ENCODE results near the gene MCHR1. TPM values are rescaled to one million over a fixed set of nuclear protein-coding genes. Genes with fewer than 3 reads are reported as not detected.
"Not testable (repeated sequence)": the region's sequence is repeated elsewhere in the genome, so short reads cannot be mapped to it uniquely, and the experiment has no call there.

MCHR1 gene
- total RNA-seq, 3 donors from 2014 or later, result not detected

DNA sequence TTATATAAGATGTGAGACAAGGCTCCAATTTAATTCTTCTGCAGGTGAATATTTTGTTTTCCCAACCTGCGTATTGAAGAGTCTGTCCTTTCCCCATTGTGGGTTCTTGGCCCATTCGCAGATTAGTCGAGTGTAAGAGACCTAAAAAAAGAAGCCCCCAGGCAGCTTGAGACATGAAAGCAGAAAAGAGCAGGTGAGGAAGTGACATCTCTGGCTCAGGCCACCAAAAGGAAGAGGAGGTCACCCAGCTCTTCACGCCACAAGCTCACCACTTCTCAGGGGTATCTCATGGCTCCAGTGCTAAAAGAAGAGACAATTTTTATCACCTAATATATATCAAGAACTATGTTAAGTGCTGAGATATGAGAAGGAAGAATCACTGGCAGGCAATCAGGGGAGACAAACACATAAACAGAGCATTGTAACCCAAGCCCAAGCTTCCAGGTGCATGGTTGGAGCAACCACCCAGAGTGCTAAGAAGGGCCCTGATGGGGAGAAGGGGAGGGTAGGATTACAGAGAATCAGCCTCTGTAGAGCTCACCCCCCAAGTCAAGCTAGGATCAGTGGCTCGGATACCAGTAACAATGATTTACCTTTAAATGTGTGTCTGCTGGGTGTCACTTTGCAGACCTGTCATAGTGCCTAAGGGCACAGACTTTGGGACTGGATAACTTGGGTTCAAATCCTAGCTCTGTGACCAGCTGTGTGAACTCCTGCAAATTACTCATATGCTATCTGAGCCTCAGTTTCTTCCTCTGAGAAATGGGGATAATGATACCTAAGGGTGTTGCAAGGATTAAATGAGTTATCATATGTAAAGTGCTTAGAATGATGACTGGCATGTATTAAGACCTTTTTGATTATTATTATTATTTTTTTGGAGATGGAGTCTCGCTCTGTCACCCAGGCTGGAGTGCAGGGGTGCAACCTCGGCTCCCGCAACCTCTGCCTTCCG is 39.2 kb downstream of the MCHR1 start:
- no peaks in the 10 kb centered on the region for H3K36me3 ChIP-seq
- H3K9me3 ChIP-seq, result no peaks in the 10 kb centered on the region
- H3K4me1 ChIP-seq, result no peaks in the 10 kb centered on the region
- no peaks in the 10 kb centered on the region for H3K27me3 ChIP-seq
- DNase-seq (ENCODE audit: low spot score in 2 of 2), result no peak
- no peak overlapping the region for H3K4me3 ChIP-seq
- intact Hi-C loops (cut with DNase I; ENCODE audit: low total_unique reads), result no loop called here
- no peak overlapping the region for H3K27ac ChIP-seq
- no peak for TF ChIP-seq POLR2A (IDR thresholded peaks at IDR 0.05)
- TF ChIP-seq, protein P1, sequence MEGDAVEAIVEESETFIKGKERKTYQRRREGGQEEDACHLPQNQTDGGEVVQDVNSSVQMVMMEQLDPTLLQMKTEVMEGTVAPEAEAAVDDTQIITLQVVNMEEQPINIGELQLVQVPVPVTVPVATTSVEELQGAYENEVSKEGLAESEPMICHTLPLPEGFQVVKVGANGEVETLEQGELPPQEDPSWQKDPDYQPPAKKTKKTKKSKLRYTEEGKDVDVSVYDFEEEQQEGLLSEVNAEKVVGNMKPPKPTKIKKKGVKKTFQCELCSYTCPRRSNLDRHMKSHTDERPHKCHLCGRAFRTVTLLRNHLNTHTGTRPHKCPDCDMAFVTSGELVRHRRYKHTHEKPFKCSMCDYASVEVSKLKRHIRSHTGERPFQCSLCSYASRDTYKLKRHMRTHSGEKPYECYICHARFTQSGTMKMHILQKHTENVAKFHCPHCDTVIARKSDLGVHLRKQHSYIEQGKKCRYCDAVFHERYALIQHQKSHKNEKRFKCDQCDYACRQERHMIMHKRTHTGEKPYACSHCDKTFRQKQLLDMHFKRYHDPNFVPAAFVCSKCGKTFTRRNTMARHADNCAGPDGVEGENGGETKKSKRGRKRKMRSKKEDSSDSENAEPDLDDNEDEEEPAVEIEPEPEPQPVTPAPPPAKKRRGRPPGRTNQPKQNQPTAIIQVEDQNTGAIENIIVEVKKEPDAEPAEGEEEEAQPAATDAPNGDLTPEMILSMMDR (IDR thresholded peaks at IDR 0.05), result no peak
- no peak for TF ChIP-seq POLR2AphosphoS5 (IDR thresholded peaks at IDR 0.05)

DNA sequence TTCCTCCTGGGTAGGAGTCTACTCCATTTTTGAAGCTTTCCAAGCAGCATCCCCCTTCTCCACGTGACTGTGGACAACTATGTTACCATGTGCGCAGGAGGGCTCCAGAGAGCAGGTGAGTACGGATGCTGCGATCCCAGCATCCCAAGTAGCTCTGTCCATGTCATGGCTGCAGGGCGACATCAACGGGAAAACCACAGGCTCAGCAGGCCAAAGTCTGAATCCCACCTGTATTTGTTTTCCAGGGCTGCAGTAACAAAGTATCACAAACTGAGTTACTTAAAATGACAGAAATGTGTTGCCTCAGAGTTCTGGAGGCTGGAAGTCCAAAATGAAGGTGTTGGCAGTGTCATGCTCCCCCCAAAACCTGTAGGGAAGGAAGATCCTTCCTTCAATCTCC is 40.3 kb downstream of the MCHR1 start:
- intact Hi-C loops (cut with DNase I; ENCODE audit: low total_unique reads), result no loop called here
- H3K9me3 ChIP-seq, result no peaks in the 10 kb centered on the region
- DNase-seq (ENCODE audit: low spot score in 2 of 2), result no peak
- TF ChIP-seq POLR2AphosphoS5 (IDR thresholded peaks at IDR 0.05) (no peak), POLR2A (IDR thresholded peaks at IDR 0.05) (no peak)
- TF ChIP-seq, protein P1 (IDR thresholded peaks at IDR 0.05), result no peak
- H3K27me3 ChIP-seq, result no peaks in the 10 kb centered on the region
- no peak overlapping the region for H3K4me3 ChIP-seq
- no peaks in the 10 kb centered on the region for H3K36me3 ChIP-seq
- H3K27ac ChIP-seq, result no peak overlapping the region
- no peaks in the 10 kb centered on the region for H3K4me1 ChIP-seq

DNA sequence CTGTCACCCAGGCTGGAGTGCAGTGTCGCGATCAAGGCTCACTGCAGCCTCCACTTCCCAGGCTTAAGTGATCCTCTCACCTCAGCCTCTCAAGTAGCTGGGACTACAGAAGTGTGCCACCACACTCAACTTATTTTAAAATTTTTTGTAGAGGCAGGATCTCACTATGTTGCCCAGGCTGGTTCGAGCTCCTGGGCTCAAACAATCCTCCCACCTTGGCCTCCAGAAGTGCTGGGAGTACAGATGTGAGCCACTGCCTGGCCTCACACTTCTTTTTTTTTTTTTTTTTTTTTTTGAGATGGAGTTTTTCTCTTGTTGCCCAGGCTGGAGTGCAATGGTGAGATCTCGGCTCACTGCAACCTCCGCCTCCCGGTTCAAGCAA is 40.9 kb downstream of the MCHR1 start:
- H3K9me3 ChIP-seq; H3K36me3 ChIP-seq; H3K27me3 ChIP-seq; H3K4me3 ChIP-seq; DNase-seq (ENCODE audit: low spot score in 2 of 2); H3K4me1 ChIP-seq; intact Hi-C loops (cut with DNase I; ENCODE audit: low total_unique reads); H3K27ac ChIP-seq: not testable (repeated sequence)

DNA sequence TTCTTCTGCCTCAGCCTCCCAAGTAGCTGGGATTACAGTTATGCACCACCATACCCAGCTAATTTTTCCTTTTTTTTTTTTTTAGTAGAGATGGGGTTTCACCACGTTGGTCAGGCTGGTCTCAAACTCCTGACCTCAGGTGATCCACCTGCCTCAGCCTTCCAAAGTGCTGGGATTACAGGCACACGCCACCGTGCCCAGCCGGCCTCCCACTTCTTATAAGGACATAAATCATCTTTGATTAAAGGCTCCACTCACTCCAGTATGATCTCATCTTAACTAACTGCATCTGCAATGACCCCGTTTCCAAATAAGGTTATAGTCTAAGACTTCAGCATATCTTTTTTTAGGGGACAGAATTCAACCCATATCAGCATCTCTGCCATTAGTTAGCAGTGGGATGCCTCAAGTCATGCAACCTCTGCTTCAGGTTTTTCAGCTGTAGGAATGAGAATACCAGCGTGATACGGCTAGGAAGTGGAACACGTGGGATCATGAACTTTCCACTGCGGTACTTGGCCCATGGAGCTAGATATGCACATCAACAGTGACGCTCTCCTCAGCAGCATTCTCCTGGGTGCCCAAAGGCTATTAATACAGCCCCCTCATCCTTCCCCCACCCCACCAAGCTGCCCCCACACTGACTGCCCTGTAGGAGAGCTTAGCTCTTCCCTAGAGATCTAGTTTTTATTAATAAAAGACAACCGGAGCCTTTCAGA is 41.4 kb downstream of the MCHR1 start:
- intact Hi-C loops (cut with DNase I; ENCODE audit: low total_unique reads), result no loop called here
- H3K27ac ChIP-seq, result peak overlapping the region in 1 of 2 donors; percentile 25
- TF ChIP-seq, protein P1 (IDR thresholded peaks at IDR 0.05), result no peak
- TF ChIP-seq POLR2AphosphoS5 (IDR thresholded peaks at IDR 0.05) (no peak), POLR2A (IDR thresholded peaks at IDR 0.05) (no peak)
- H3K9me3 ChIP-seq, result no peaks in the 10 kb centered on the region
- no peak overlapping the region for H3K4me3 ChIP-seq
- H3K27me3 ChIP-seq, result no peaks in the 10 kb centered on the region
- no peaks in the 10 kb centered on the region for H3K4me1 ChIP-seq
- no peak for DNase-seq (ENCODE audit: low spot score in 2 of 2)
- no peaks in the 10 kb centered on the region for H3K36me3 ChIP-seq

DNA sequence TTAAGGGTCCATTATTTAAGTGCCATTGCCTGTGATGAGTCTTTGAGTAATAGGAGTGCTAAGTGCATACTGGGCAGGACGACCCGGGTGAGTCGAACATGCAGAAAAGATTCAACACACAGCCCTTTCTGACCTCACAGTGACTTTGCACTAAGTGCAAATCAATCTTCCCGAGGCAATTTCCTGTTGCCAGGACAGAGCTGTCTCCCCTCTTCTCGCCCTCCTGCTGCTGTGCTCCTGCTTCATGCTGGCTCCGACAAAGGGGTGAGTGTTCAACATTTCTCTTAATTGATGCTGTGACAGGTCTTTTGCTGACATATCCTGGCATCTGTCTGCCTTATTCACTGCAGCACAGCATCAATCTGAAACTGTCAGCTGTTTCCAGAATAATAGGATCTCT is 42.0 kb downstream of the MCHR1 start:
- no peak for TF ChIP-seq POLR2A (IDR thresholded peaks at IDR 0.05)
- TF ChIP-seq, protein P1 (IDR thresholded peaks at IDR 0.05), result no peak
- no peak for TF ChIP-seq POLR2AphosphoS5 (IDR thresholded peaks at IDR 0.05)
- Histone ChIP-seq H3K4me1 (no peaks in the 10 kb centered on the region), H3K27me3 (no peaks in the 10 kb centered on the region), H3K4me3 (no peak overlapping the region), H3K27ac (peak overlapping the region in 1 of 2 donors; percentile 25), H3K36me3 (no peaks in the 10 kb centered on the region), H3K9me3 (no peaks in the 10 kb centered on the region)
- intact Hi-C loops (cut with DNase I; ENCODE audit: low total_unique reads), result no loop called here
- no peak for DNase-seq (ENCODE audit: low spot score in 2 of 2)
